Right lobe of liver (tissue), 6 donors: ENCODE measurements around the gene ESYT1. TPM values are rescaled to one million over a fixed set of nuclear protein-coding genes. Genes with fewer than 3 reads are reported as not detected.

ENCODE experiments used
- ATAC-seq, 4 donors: fragments of 200-7000 bp; cut with Tn5 transposase; one replicate each; pipeline ENCODE4 v1.9.1; 2020; ENCODE audit warnings: mild to moderate bottlenecking in 4 of 4, moderate library complexity in 4 of 4
- DNase-seq, 3 donors: peaks; one replicate each; pipeline ENCODE4 v3.0.0-alpha.2; 2020
- H3K27ac ChIP-seq, 3 donors: fragments of 200-600 bp; one replicate each; pipeline ENCODE4 v1.8.0; 2022
- H3K27me3 ChIP-seq, 2 donors: fragments of 200-600 bp; one replicate each; pipeline ENCODE4 v1.8.0; 2022
- H3K36me3 ChIP-seq, 4 donors: fragments of 200-600 bp; sonication (generic) in 1 of 4; one replicate each; pipeline versions ENCODE4 v1.5.1 to v1.8.0; 2017 to 2022; ENCODE audit warnings: control low read depth in 1 of 4
- H3K4me1 ChIP-seq, 4 donors: fragments of 200-600 bp; sonication (generic) in 1 of 4; one replicate each; pipeline versions ENCODE4 v1.5.1 to v1.8.0; 2017 to 2022; ENCODE audit warnings: control low read depth in 1 of 4
- H3K4me3 ChIP-seq, 3 donors: fragments of 200-600 bp; one replicate each; pipeline ENCODE4 v1.8.0; 2022
- H3K9me3 ChIP-seq, 4 donors: fragments of 200-600 bp; sonication (generic) in 1 of 4; one replicate each; pipeline versions ENCODE4 v1.5.1 to v1.8.0; 2017 to 2022; ENCODE audit warnings: control low read depth in 1 of 4
- POLR2A ChIP-seq: fragments of 450-650 bp; IDR thresholded peaks from one replicate; pipeline ENCODE4 v1.6.1; 2017; ENCODE audit warnings: antibody characterized with exemption, mild to moderate bottlenecking
- WGBS: methylation state at CpG from one replicate; pipeline ENCODE4 v1.1.6; 2018; ENCODE audit warnings: low coverage, low lambda C conversion rate; ENCODE audit not compliant: insufficient coverage; ENCODE audit errors: missing lambda C conversion rate; 5-methylcytosine and 5-hydroxymethylcytosine counted together
- intact Hi-C, 2 donors: fragments of 100-400 bp; cut with DNase I; formaldehyde crosslinking; loops; one replicate each; pipeline versions ENCODE4 v1.11.2 to v1.14.1; 2022
- total RNA-seq, 6 experiments: library from RNA; depleted of rRNA in 2 of 6; stranded (reverse); fragments of >200 nt in 2 of 6; fragmentation: NEBNext Ultra II Directional in 3 of 6; extraction: Animal tissue kit (Norgen Biotek cat#: 25700) in 3 of 6; gene quantifications; one replicate each; pipeline versions ENCODE4 v1.1.0 to v1.2.4, GENCODE V29; 2016 to 2023
- TF ChIP-seq, protein P1 (sequence below), 4 donors: fragments of 200-600 bp in 3 of 4; fragments of 450-650 bp in 1 of 4; IDR thresholded peaks; one replicate each; pipeline versions ENCODE4 v1.5.1 to v1.8.0; 2016 to 2022; ENCODE audit warnings: antibody characterized with exemption in 4 of 4, mild to moderate bottlenecking in 2 of 4
- donor health status: DM: no; HTN: yes; CAD: no.
- donor health status: DM: no; HTN: no; CAD: no.
- donor health status: DM: no; HTN: no; CAD: no.
- donor health status: DM: no; HTN: yes; CAD: no.
- donor health status: DM: no; HTN: yes; CAD: no.

Gene ESYT1
- total RNA-seq, 6 experiments from 2014 or later: 56.5 to 117 (median 70.3) TPM

DNA sequence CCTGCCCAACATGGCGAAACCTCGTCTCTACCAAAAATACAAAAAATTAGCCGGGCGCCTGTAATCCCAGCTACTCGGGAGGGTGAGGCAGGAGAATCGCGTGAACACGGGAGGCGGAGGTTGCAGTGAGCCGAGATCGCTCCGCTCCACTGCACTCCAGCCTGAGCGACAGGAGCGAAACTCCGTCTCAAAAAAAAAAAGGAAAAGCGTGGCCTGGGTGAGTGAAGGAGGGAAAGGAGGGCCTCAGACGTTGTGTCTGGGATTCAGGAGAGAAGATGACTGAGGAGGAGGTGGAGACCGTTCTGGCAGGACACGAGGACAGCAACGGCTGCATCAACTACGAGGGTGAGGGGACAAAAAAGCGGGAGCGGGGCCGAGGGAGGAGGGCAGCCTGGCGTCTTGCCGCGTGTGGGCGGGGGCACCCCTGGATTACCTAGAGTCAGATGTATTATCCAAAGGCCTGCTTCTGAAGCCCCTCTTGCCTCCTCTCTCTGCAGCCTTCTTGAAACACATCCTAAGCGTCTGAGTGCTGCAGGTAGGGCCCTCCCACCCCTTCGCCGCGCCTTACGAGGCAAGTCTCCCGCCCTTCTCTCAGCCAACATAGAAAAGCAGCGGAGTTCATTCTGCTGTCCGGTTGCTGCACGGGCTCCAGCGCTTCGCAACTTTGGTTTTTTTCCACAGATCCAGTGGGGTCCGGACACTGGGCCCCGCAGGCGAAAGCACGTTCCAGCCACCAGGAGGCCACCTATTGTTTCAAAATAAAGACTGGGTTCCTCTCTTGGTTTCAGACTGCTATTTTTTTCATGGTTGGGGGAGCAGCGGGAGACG, 29.3 kb downstream of the ESYT1 start:
- H3K9me3 ChIP-seq: no peaks in the 10 kb centered on the region
- H3K36me3 ChIP-seq: peaks cover 5 to 29% (median 19%) of the 10 kb centered on the region in 4 donors
- peaks cover 0 to 46% (median 8%) of the 10 kb centered on the region in 4 donors for H3K4me1 ChIP-seq
- H3K27ac ChIP-seq: peak overlapping the region; percentile 79 to 98 (median 97)
- peak overlapping the region; percentile 51 to 87 (median 85) for H3K4me3 ChIP-seq
- TF ChIP-seq POLR2A: no peak
- TF ChIP-seq, protein P1, sequence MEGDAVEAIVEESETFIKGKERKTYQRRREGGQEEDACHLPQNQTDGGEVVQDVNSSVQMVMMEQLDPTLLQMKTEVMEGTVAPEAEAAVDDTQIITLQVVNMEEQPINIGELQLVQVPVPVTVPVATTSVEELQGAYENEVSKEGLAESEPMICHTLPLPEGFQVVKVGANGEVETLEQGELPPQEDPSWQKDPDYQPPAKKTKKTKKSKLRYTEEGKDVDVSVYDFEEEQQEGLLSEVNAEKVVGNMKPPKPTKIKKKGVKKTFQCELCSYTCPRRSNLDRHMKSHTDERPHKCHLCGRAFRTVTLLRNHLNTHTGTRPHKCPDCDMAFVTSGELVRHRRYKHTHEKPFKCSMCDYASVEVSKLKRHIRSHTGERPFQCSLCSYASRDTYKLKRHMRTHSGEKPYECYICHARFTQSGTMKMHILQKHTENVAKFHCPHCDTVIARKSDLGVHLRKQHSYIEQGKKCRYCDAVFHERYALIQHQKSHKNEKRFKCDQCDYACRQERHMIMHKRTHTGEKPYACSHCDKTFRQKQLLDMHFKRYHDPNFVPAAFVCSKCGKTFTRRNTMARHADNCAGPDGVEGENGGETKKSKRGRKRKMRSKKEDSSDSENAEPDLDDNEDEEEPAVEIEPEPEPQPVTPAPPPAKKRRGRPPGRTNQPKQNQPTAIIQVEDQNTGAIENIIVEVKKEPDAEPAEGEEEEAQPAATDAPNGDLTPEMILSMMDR (IDR thresholded peaks at IDR 0.05): peak; percentile 39 to 58 (median 42)
- 6% methylated on average over 41 of the region's 45 CpGs for WGBS
- DNase-seq (peak; percentile 56 to 70 (median 66)), ATAC-seq (peak; percentile 50 to 64 (median 56))
- H3K27me3 ChIP-seq: no peaks in the 10 kb centered on the region
- intact Hi-C loops: no loop called here

DNA sequence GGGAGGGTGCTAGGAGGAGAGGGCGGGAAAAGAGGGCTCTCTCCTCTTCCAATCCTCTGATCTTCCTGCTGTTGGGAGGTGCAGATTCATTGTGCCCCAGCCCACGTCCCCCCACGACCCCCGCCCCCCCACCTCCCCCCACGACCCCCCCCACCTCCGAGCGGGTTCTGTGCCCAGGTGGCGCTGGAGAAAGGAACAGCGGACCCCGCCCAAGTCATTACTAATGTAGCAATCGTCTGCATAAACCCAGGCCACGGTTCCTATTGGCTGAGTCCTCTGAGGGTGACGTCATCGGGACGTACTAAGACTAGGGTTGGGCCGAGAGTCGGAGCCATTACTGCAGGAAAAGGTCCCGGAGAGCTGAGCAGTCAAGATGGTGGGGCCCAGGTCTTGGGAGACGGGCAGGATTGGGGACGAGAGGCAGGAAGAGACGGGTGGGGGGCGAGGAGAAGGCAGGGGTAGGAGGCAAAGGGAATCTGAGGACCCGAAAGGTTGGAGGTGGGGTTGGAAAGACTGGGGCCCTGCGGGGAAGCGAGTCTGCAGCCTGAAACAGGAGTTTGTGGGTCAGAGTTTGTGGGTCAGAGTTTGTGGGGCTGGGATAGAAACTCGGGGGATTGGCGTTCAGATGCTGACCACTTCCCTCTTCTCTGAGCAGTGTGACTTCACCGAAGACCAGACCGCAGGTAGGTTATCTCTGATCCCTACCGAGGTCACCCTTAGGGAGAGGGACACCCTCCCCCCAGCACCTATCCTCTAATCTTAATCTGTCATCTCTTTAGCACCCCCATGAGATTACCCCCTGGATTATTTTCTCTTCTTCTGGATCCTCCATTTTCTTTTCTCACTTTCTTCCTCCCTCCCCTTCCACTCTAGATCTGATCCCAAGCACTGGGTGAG, 30.2 kb downstream of the ESYT1 start, which contains the start of gene MYL6:
MYL6 (plus strand) TSS at position 331 of the 897 bp plus-strand sequence; CDS start at position 374, 43 bp downstream.
- peaks cover 0 to 42% (median 8%) of the 10 kb centered on the region in 4 donors for H3K4me1 ChIP-seq

DNA sequence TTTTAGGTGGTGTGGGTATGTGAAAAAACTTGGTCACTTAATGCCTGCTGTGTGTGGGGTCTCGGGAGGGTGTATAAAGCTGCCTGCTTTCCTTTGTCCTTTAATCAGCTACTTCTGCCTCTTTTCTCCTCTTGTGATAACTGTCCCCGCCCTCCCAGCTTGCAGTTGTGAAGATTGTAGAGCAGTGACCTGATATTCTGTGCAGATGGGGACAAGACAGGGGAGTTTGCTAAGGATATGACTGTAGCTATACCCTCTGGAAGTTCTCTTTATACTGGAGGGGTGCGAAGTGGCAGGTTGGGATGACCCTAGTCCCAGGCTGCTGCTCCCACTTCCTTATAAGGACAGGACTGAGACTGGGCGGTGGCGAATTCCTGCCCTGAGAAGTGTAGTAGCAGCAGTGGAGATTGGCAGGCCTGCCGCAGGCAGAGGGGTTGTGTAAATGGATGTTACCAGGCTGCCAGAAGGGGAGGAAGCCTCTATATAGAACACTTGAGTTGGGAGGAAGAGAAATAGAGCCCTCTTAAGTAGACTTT, 30.9 kb downstream of the ESYT1 start:
- intact Hi-C loops: no loop called here
- ATAC-seq: peak; percentile 27 to 58 (median 44)
- peaks cover 0 to 41% (median 8%) of the 10 kb centered on the region in 4 donors for H3K4me1 ChIP-seq

More for the DNA sequence above, 30.2 kb downstream of the ESYT1 start, which contains the start of gene MYL6:
- ATAC-seq (peak; percentile 85 to 88 (median 87)), DNase-seq (peak; percentile 93 to 98 (median 95))
- WGBS: 1% methylated on average over 20 of the region's 30 CpGs
- Histone ChIP-seq H3K27ac (peak within 1 kb of the TSS; percentile 89 to 98 (median 97)), H3K9me3 (no peaks in the 10 kb centered on the region), H3K4me3 (peak within 1 kb of the TSS; percentile 66 to 87 (median 85)), H3K36me3 (peaks cover 7 to 37% (median 20%) of the 10 kb centered on the region in 4 donors), H3K27me3 (no peaks in the 10 kb centered on the region)
- peak; percentile 97 for TF ChIP-seq POLR2A
- TF ChIP-seq, protein P1 (IDR thresholded peaks at IDR 0.05): no peak
- intact Hi-C loops: no loop called here

More for the DNA sequence above, 30.9 kb downstream of the ESYT1 start:
- TF ChIP-seq POLR2A: peak; percentile 24
- TF ChIP-seq, protein P1 (IDR thresholded peaks at IDR 0.05): no peak
- Histone ChIP-seq H3K4me3 (peak overlapping the region; percentile 66 to 87 (median 85)), H3K27ac (peak overlapping the region; percentile 89 to 98 (median 97)), H3K36me3 (peaks cover 7 to 43% (median 23%) of the 10 kb centered on the region in 4 donors), H3K9me3 (no peaks in the 10 kb centered on the region), H3K27me3 (no peaks in the 10 kb centered on the region)
- DNase-seq: peak; percentile 67 to 76 (median 69)
- WGBS: 0% methylated on average over 3 of the region's 6 CpGs
